Mesenchymal stem cell (in vitro differentiated cells and primary cell): ENCODE data around the gene SPATA46.
"Not testable (repeated sequence)": the region's sequence is repeated elsewhere in the genome, so short reads cannot be mapped to it uniquely, and the experiment has no call there.

Source experiments
- DNase-seq: peaks from one replicate; pipeline ENCODE4 v3.0.0-alpha.2; 2013
- H2AFZ ChIP-seq: one replicate; pipeline ENCODE4 v1.6.1; 2013; ENCODE audit warnings: low read depth, mild to moderate bottlenecking, control low read depth, inconsistent platforms, low read length, moderate library complexity
- H2AK5ac ChIP-seq: 2 replicates; pipeline ENCODE4 v1.6.1; 2013; ENCODE audit warnings: low read length, moderate library complexity, mild to moderate bottlenecking, inconsistent platforms; ENCODE audit not compliant: severe bottlenecking
- H2BK120ac ChIP-seq: one replicate; pipeline ENCODE4 v1.6.1; 2013; ENCODE audit warnings: low read depth, mild to moderate bottlenecking, inconsistent platforms, low read length, moderate library complexity
- H2BK12ac ChIP-seq, 2 experiments: one replicate each; pipeline ENCODE4 v1.6.1; 2013; ENCODE audit warnings: inconsistent platforms in 2 of 2, low read length in 2 of 2, mild to moderate bottlenecking in 2 of 2, moderate library complexity in 2 of 2, control low read depth in 1 of 2
- H2BK15ac ChIP-seq: one replicate; pipeline ENCODE4 v1.6.1; 2013; ENCODE audit warnings: mild to moderate bottlenecking, low read depth, inconsistent platforms; ENCODE audit not compliant: poor library complexity, severe bottlenecking
- H2BK5ac ChIP-seq: 2 replicates; pipeline ENCODE4 v1.6.1; 2013; ENCODE audit warnings: low read depth, mild to moderate bottlenecking, low read length, control low read depth, inconsistent platforms; ENCODE audit not compliant: poor library complexity, severe bottlenecking
- H3K14ac ChIP-seq, 2 experiments: one replicate each; pipeline ENCODE4 v1.6.1; 2013; ENCODE audit warnings: inconsistent platforms in 2 of 2, low read length in 2 of 2, control low read depth in 1 of 2, mild to moderate bottlenecking in 1 of 2, moderate library complexity in 1 of 2
- H3K18ac ChIP-seq, 2 experiments: one replicate each; pipeline ENCODE4 v1.6.1; 2013; ENCODE audit warnings: inconsistent platforms in 2 of 2, low read length in 2 of 2, control low read depth in 1 of 2, low read depth in 1 of 2, mild to moderate bottlenecking in 1 of 2
- H3K23ac ChIP-seq, 2 experiments: one replicate each; pipeline ENCODE4 v1.6.1; 2013; ENCODE audit warnings: inconsistent platforms in 2 of 2, low read length in 2 of 2, mild to moderate bottlenecking in 2 of 2, moderate library complexity in 2 of 2, control low read depth in 1 of 2
- H3K27ac ChIP-seq: 2 replicates; pipeline ENCODE4 v1.5.1; 2013; ENCODE audit warnings: mild to moderate bottlenecking, moderate library complexity, low read length, control low read depth, inconsistent platforms; ENCODE audit not compliant: poor library complexity, severe bottlenecking
- H3K27me3 ChIP-seq, 2 experiments: 2 replicates each; pipeline versions ENCODE4 v1.6.1 to v1.7.0; 2013; ENCODE audit warnings: low read length in 2 of 2, mild to moderate bottlenecking in 2 of 2, moderate library complexity in 2 of 2, control low read depth in 1 of 2, inconsistent platforms in 1 of 2; ENCODE audit not compliant: control insufficient read depth in 1 of 2, insufficient read depth in 1 of 2
- H3K36me3 ChIP-seq, 2 experiments: 2 replicates each; pipeline versions ENCODE4 v1.6.1 to v1.7.0; 2013; ENCODE audit warnings: low read length in 2 of 2, control low read depth in 1 of 2, inconsistent platforms in 1 of 2, low read depth in 1 of 2, mild to moderate bottlenecking in 1 of 2; ENCODE audit not compliant: insufficient read depth in 2 of 2, control insufficient read depth in 1 of 2
- H3K4ac ChIP-seq, 2 experiments: one replicate each; pipeline ENCODE4 v1.6.1; 2013; ENCODE audit warnings: inconsistent platforms in 2 of 2, low read length in 2 of 2, mild to moderate bottlenecking in 2 of 2, moderate library complexity in 2 of 2, control low read depth in 1 of 2, low read depth in 1 of 2
- H3K4me1 ChIP-seq: 2 replicates; pipeline ENCODE4 v1.6.1; 2013; ENCODE audit warnings: low read depth, low read length, control low read depth; ENCODE audit not compliant: control insufficient read depth, insufficient read depth
- H3K4me2 ChIP-seq: 2 replicates; pipeline ENCODE4 v1.6.1; 2013; ENCODE audit warnings: low read length, mild to moderate bottlenecking, inconsistent platforms; ENCODE audit not compliant: poor library complexity, severe bottlenecking
- H3K4me3 ChIP-seq, 2 experiments: 2 replicates each; pipeline versions ENCODE4 v1.5.1 to v1.7.0; 2013; ENCODE audit warnings: low read length in 2 of 2, mild to moderate bottlenecking in 2 of 2, control low read depth in 1 of 2, low read depth in 1 of 2; ENCODE audit not compliant: insufficient read depth in 1 of 2
- H3K79me1 ChIP-seq: replicated peaks from 2 replicates; pipeline ENCODE4 v1.6.1; 2013; ENCODE audit warnings: mild to moderate bottlenecking, control low read depth, low read length, inconsistent platforms; ENCODE audit not compliant: poor library complexity, severe bottlenecking
- H3K9ac ChIP-seq: 2 replicates; pipeline ENCODE4 v1.7.0; 2013; ENCODE audit warnings: mild to moderate bottlenecking, low read length, moderate library complexity
- H3K9me3 ChIP-seq: 2 replicates; pipeline ENCODE4 v1.7.0; 2013; ENCODE audit warnings: mild to moderate bottlenecking, low read length; ENCODE audit not compliant: control insufficient read depth
- H4K8ac ChIP-seq: one replicate; pipeline ENCODE4 v1.6.1; 2013; ENCODE audit warnings: inconsistent platforms, mild to moderate bottlenecking, low read length, moderate library complexity
- H4K91ac ChIP-seq: one replicate; pipeline ENCODE4 v1.6.1; 2013; ENCODE audit warnings: mild to moderate bottlenecking, low read length, inconsistent platforms
- WGBS: methylation state at CpG from one replicate; pipeline ENCODE4 v1.1.7; 2013; ENCODE audit warnings: mixed read lengths; 5-methylcytosine and 5-hydroxymethylcytosine counted together

The SPATA46 gene

DNA sequence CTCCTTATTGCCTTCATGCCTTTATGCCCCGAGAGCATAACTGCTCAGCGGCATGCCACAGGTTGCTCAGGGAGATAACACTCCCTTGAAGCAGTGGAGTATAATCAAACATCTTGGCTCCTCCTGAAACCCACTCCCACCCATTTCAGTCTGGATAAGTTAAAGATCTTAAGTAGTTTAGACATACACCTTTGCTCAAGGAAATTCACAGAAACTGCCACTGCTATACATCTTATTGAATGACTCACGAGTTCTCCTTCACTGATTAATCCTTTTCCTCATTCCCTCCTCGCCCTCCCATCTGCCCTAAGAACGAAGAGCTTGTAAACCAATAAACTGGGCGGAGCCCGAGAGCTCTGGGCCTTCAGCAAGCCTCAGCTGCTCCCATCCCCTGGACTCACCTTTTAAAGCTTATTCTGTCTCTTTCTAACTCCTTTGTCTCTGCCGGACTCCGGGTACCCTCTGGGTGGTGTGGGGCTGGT lies 42.8 kb upstream of the SPATA46 start:
- not testable (repeated sequence) for H2BK120ac ChIP-seq, H2AFZ ChIP-seq, DNase-seq, H3K18ac ChIP-seq, H2BK12ac ChIP-seq, H2AK5ac ChIP-seq, H3K4me2 ChIP-seq, H3K23ac ChIP-seq, H4K91ac ChIP-seq, H3K79me1 ChIP-seq, H3K27me3 ChIP-seq, H3K9ac ChIP-seq, H3K4me1 ChIP-seq, H3K14ac ChIP-seq, H3K9me3 ChIP-seq, H3K4ac ChIP-seq, H2BK15ac ChIP-seq, H3K4me3 ChIP-seq, H2BK5ac ChIP-seq, H3K36me3 ChIP-seq, H3K27ac ChIP-seq, H4K8ac ChIP-seq
- 78% methylated on average over 9 of the region's 9 CpGs for WGBS

DNA sequence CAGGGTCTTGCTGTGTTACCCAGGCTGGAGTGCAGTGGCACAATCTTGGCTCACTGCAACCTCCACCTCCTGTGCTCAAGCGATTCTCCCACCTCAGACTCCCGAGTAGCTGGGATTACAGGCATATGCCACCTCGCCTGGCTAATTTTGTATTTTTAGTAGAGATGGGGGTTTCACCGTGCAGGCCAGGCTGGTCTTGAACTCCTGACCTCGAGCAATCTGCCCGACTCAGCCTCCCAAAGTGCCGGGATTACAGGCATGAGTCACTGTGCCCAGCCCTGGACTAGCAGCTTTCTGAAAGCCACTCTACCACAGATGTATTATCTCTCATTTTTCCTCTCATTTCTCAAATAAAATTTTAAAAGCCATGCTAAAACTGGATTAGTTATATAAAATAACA lies 41.9 kb upstream of the SPATA46 start:
- not testable (repeated sequence) for H3K14ac ChIP-seq, H3K36me3 ChIP-seq, H3K9ac ChIP-seq, H3K27ac ChIP-seq, H2AK5ac ChIP-seq, H2BK15ac ChIP-seq, H4K91ac ChIP-seq, H3K4me1 ChIP-seq, H3K79me1 ChIP-seq, H3K4me3 ChIP-seq, H2AFZ ChIP-seq, H3K4me2 ChIP-seq, H3K18ac ChIP-seq, H3K9me3 ChIP-seq, H4K8ac ChIP-seq, H2BK120ac ChIP-seq, H2BK12ac ChIP-seq, H3K4ac ChIP-seq, H2BK5ac ChIP-seq, DNase-seq, H3K23ac ChIP-seq, H3K27me3 ChIP-seq
- WGBS, result 73% methylated on average over 5 of the region's 7 CpGs

DNA sequence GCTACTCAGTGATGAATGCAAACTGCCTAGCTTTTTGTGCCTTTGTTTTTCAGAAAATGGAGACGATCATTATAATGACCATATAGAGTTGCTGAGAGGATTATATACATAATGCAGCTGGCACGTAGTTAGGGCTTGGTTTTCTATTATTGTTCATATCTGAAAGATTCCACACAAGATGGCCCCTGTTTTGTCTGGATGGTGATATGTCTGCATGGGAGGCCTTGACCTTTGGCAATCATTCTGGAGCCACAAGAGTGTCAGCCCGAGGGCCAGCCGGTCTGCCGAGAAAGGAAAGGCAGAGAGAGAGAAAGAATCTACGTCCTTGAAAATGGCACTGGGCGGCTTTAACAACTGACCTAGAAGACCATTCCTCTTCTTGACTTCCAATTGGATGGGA lies 41.0 kb upstream of the SPATA46 start:
- Histone ChIP-seq H4K91ac (no peak overlapping the region), H3K4ac (no peak overlapping the region), H3K79me1 (no peaks in the 10 kb centered on the region), H3K4me3 (no peak overlapping the region), H2AFZ (no peak overlapping the region), H3K36me3 (no peaks in the 10 kb centered on the region), H3K14ac (no peak overlapping the region), H3K4me2 (no peak overlapping the region), H3K27me3 (no peaks in the 10 kb centered on the region), H3K9me3 (peaks cover 7% of the 10 kb centered on the region), H2BK15ac (no peak overlapping the region), H3K9ac (no peak overlapping the region), H3K4me1 (no peaks in the 10 kb centered on the region), H2BK120ac (no peak overlapping the region), H2AK5ac (no peak overlapping the region), H3K18ac (no peak overlapping the region), H3K27ac (no peak overlapping the region), H3K23ac (no peak overlapping the region), H2BK12ac (no peak overlapping the region), H4K8ac (no peak overlapping the region), H2BK5ac (no peak overlapping the region)
- over 99% methylated on average over 6 of the region's 7 CpGs for WGBS
- no peak for DNase-seq

DNA sequence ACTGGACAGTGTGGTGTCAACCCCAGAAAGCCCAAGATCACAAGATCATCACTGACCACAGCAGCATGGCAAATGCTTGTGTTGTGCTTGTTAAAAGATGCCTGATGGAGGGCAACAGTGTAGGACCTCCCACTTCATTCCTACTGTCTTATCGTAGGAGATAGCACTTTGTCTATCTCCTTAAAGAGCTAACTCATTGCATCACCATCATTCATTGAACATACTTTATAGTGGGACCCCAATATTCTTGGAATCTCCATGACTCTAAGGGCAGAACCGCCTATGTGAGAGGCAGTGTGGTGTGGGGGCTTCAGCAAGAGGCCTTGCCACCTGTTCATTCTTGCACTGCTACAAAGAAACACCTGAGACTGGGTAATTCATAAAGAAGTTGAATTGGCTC lies 40.3 kb upstream of the SPATA46 start:
- Histone ChIP-seq H2AK5ac (no peak overlapping the region), H2BK5ac (no peak overlapping the region), H2AFZ (no peak overlapping the region), H3K23ac (no peak overlapping the region), H4K8ac (no peak overlapping the region), H3K27me3 (no peaks in the 10 kb centered on the region), H2BK12ac (no peak overlapping the region), H3K18ac (no peak overlapping the region), H3K4me2 (no peak overlapping the region), H3K79me1 (no peaks in the 10 kb centered on the region), H3K9ac (no peak overlapping the region), H3K36me3 (no peaks in the 10 kb centered on the region), H3K27ac (no peak overlapping the region), H2BK15ac (no peak overlapping the region), H3K9me3 (peaks cover 7% of the 10 kb centered on the region), H3K4ac (no peak overlapping the region), H4K91ac (no peak overlapping the region), H3K4me1 (no peaks in the 10 kb centered on the region), H2BK120ac (no peak overlapping the region), H3K4me3 (no peak overlapping the region), H3K14ac (no peak overlapping the region)
- no peak for DNase-seq
- 89% methylated on average over 2 of the region's 2 CpGs for WGBS
